SK-N-SH (cell line): ENCODE measurements around the gene EDEM3.

ENCODE experiments used
- EP300 ChIP-seq, 2 experiments: IDR thresholded peaks; 2 replicates each; pipeline versions ENCODE4 v1.4.0 to v1.6.1; 2012; ENCODE audit warnings: borderline replicate concordance in 1 of 2, low read depth in 1 of 2, low read length in 1 of 2
- FOXM1 ChIP-seq: IDR thresholded peaks from 2 replicates; pipeline ENCODE4 v1.4.0; 2012; ENCODE audit warnings: low read depth, mild to moderate bottlenecking
- MAX ChIP-seq: IDR thresholded peaks from 2 replicates; pipeline ENCODE4 v1.4.0; 2012; ENCODE audit warnings: low read depth
- POLR2AphosphoS5 ChIP-seq: IDR thresholded peaks from 2 replicates; pipeline ENCODE4 v1.6.1; 2012; ENCODE audit warnings: low read depth, low read length
- RCOR1 ChIP-seq: fragments of 150-350 bp; IDR thresholded peaks from 2 replicates; pipeline ENCODE4 v1.6.1; 2017; ENCODE audit warnings: antibody characterized with exemption, low read length
- TF ChIP-seq, protein P1 (sequence below): fragments of 200-600 bp; sonication (generic); IDR thresholded peaks from 2 replicates; pipeline ENCODE4 v1.6.1; 2017; ENCODE audit warnings: antibody characterized with exemption, mild to moderate bottlenecking, moderate library complexity

DNA sequence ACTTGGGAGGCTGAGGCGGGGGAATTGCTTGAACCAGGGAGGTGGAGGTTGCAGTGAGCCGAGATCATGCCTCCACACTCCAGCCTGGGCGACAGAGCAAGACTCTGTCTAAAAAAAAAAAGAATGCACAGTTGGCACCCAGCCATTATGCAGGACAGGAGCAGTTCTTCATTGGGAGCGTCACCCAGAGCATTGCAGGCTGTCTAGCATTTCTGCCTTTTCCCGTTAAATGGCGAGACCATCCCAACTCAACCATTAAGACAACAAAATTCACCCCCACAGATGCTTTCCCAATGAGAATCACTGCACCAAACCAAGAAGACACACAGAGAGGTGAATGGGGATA is 105.8 kb downstream of the EDEM3 start:
- TF ChIP-seq, protein P1, sequence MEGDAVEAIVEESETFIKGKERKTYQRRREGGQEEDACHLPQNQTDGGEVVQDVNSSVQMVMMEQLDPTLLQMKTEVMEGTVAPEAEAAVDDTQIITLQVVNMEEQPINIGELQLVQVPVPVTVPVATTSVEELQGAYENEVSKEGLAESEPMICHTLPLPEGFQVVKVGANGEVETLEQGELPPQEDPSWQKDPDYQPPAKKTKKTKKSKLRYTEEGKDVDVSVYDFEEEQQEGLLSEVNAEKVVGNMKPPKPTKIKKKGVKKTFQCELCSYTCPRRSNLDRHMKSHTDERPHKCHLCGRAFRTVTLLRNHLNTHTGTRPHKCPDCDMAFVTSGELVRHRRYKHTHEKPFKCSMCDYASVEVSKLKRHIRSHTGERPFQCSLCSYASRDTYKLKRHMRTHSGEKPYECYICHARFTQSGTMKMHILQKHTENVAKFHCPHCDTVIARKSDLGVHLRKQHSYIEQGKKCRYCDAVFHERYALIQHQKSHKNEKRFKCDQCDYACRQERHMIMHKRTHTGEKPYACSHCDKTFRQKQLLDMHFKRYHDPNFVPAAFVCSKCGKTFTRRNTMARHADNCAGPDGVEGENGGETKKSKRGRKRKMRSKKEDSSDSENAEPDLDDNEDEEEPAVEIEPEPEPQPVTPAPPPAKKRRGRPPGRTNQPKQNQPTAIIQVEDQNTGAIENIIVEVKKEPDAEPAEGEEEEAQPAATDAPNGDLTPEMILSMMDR, result no peak
- TF ChIP-seq EP300 (IDR thresholded peaks at IDR 0.05; ENCODE audit: borderline replicate concordance in 1 of 2, low read depth in 1 of 2, low read length in 1 of 2), result no peak
- TF ChIP-seq POLR2AphosphoS5, result no peak
- no peak for TF ChIP-seq FOXM1
- TF ChIP-seq RCOR1, result no peak
- no peak for TF ChIP-seq MAX
